H1 (cell line): Measurements from ENCODE around the gene POFUT2. TPM values are rescaled to one million over a fixed set of nuclear protein-coding genes. Genes with fewer than 3 reads are reported as not detected.

Experiments used
- CHD7 ChIP-seq: fragments of 300-600 bp; sonication (generic); IDR thresholded peaks from 2 replicates; pipeline ENCODE4 v1.7.1; 2012; ENCODE audit warnings: low read length, moderate library complexity, mild to moderate bottlenecking, inconsistent platforms; ENCODE audit not compliant: insufficient replicate concordance
- CTBP2 ChIP-seq: IDR thresholded peaks from 2 replicates; pipeline ENCODE4 v1.7.0; 2011; ENCODE audit warnings: borderline replicate concordance, mild to moderate bottlenecking, moderate library complexity, mixed read lengths, low read length; ENCODE audit not compliant: insufficient read depth, insufficient read length
- KDM1A ChIP-seq: fragments of 200-600, 300-600 bp; sonication (generic); IDR thresholded peaks from 2 replicates; pipeline ENCODE4 v1.7.1; 2016; ENCODE audit warnings: mild to moderate bottlenecking, low read length, borderline replicate concordance
- RAD21 ChIP-seq, 2 experiments: IDR thresholded peaks in 1 of 2; conservative IDR thresholded peaks in 1 of 2; 2 replicates each; pipeline ENCODE4 v1.6.1; 2011; ENCODE audit warnings: low read depth in 2 of 2, low read length in 2 of 2, improper control_type of control experiment in 1 of 2, inconsistent platforms in 1 of 2, mild to moderate bottlenecking in 1 of 2, moderate library complexity in 1 of 2
- RXRA ChIP-seq: IDR thresholded peaks from 2 replicates; pipeline ENCODE4 v1.6.1; 2011; ENCODE audit warnings: low read depth, mild to moderate bottlenecking, low read length, moderate library complexity; ENCODE audit not compliant: insufficient read depth
- SP2 ChIP-seq: IDR thresholded peaks from 2 replicates; pipeline ENCODE4 v1.6.1; 2012; ENCODE audit warnings: mild to moderate bottlenecking, low read length, inconsistent platforms
- polyA plus RNA-seq, 7 experiments: library from polyadenylated mRNA; depleted of rRNA in 3 of 7; stranded (reverse) in 5 of 7; unstranded in 2 of 7; fragments of >200 nt in 5 of 7; fragments of 200-250 nt in 2 of 7; gene quantifications; 1 replicate in 5 of 7; 2 replicates in 1 of 7; 4 replicates in 1 of 7; pipeline versions ENCODE4 v1.2.1 to v1.2.3, GENCODE V29; 2011 to 2013; ENCODE audit warnings: missing spikeins in 2 of 7, mixed read lengths in 2 of 7
- total RNA-seq: library from RNA; stranded (reverse); fragmentation: NEBNext Ultra II Directional; extraction: Animal tissue kit (Norgen Biotek cat#: 25700); gene quantifications from 2 replicates; pipeline ENCODE4 v1.2.1, GENCODE V29; 2021

POFUT2 gene
- total and polyA plus RNA-seq, 2 of the 8 experiments (the other 6 are each of a cell fraction or from before 2014, with no cell fraction given), result 13.7 to 32.1 TPM

- no peak for TF ChIP-seq CHD7
- TF ChIP-seq CTBP2, result no peak
- no peak for TF ChIP-seq RXRA
- peak; percentile 25; the same call in 1 of the 2 replicates for TF ChIP-seq SP2
- no peak for TF ChIP-seq KDM1A
- peak; percentile 32 to 53 for TF ChIP-seq RAD21 (IDR thresholded peaks at IDR 0.05 in 1 of 2, conservative IDR thresholded peaks at IDR 0.05 in 1 of 2; ENCODE audit: low read depth in 2 of 2, low read length in 2 of 2)
Observed at GRCh38 chr21:45270306-45270821, 17.3 kb downstream of the POFUT2 start (continued).
